GM12873 (cell line): ENCODE results near the gene CDCA4.

Experiments used
- CTCF ChIP-seq: IDR thresholded peaks from 2 replicates; pipeline ENCODE4 v1.5.1; 2012; ENCODE audit warnings: low read depth, mild to moderate bottlenecking, moderate library complexity, low read length, control low read depth; ENCODE audit not compliant: insufficient read depth; ENCODE audit errors: missing control alignments

The CDCA4 gene

GRCh38 chr14:105020815-105021655, at the start of gene CDCA4:
TSS of gene CDCA4 (minus strand) at chr14:105021083. CDS start at chr14:105011929, 9,154 bp downstream.
- no peak for TF ChIP-seq CTCF

GRCh38 chr14:105069871-105070759, 49.2 kb upstream of the CDCA4 start:
- no peak for TF ChIP-seq CTCF

GRCh38 chr14:105069522-105069870, 48.6 kb upstream of the CDCA4 start:
- no peak for TF ChIP-seq CTCF

GRCh38 chr14:105068818-105069217, 47.9 kb upstream of the CDCA4 start:
- TF ChIP-seq CTCF = no peak

- no peak for TF ChIP-seq CTCF
Observed at GRCh38 chr14:105067969-105068301, 47.1 kb upstream of the CDCA4 start.

- TF ChIP-seq CTCF = no peak
Observed at GRCh38 chr14:105067140-105067968, 46.5 kb upstream of the CDCA4 start.
